Measurements from ENCODE around the gene UNC93B1.

Gene UNC93B1

DNA sequence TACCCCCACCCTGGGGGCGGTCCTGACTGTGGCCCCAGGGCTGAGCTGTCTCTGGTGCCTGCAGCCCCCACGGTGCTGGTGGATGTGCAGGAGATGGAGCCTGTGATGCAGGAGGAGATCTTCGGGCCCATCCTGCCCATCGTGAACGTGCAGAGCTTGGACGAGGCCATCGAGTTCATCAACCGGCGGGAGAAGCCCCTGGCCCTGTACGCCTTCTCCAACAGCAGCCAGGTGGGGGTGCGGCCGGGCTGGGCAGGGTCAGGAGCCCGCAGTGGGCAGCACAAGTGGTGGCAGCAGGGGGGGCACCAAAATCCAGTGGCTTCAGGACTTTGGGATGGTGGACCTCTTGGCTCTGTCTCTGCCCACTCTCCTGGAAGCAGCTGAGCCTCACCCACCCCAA lies 18.6 kb upstream of the UNC93B1 start:
- no peak for DNase-seq

DNA sequence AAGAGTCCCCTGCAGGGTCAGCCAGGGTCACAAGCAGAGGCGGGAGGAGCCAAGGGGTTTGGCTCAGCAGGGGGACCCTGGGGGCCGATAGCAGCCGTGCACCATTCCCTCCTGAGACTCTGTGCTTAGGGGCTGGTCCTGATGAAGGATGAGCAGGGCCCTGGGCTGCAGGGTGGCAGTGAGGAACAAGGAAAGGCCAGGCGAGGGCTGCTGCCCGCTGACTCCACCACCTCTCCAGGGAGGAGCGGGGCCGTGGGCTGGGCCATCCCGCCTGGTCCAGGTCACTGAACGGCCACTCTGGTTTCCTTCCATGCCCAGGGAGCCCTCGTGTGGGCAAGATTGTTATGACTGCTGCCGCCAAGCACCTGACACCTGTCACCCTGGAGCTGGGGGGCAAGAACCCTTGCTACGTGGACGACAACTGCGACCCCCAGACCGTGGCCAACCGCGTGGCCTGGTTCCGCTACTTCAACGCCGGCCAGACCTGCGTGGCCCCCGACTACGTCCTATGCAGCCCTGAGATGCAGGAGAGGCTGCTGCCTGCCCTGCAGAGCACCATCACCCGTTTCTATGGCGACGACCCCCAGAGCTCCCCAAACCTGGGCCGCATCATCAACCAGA lies 17.4 kb upstream of the UNC93B1 start:
- DNase-seq, result peak; percentile 86

DNA sequence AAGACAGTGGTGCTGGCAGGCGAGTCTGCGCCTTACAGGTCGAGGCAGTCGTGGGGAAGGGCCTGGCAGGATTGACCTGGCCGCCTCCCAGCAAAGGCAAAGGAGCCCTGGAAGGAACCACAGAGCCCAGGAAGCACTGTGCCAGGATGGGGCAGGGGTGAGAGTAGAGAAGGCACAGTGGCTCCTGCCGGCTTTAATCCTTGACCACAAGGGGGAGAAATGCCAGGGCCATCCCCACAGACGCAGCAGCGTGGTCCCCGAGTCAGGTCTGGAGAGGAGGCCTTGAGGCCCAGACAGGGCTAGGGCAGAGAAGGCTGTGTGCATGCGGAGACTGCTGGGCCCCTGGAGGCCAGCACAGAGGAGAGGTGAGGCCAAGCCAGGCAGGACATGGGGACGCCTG lies 16.7 kb upstream of the UNC93B1 start:
- peak; percentile 49 for DNase-seq

DNA sequence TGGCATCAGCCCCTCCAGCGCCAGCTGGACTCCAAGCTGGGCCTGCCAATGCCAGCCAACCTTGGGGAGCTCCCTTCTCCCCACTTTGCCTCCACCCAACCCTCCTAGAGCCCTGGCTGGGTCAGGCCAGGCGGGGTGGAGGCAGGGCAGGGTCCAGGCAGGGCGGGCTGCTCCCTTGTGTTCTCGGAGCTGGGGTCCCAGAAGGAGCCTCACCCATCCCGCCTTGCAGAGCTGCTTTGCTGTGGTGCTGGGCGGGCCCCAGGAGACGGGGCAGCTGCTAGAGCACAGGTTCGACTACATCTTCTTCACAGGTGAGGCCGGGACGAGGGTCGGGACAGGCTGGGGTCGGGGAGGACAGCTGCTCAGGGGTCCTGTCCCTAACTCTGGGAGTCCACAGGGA lies 15.6 kb upstream of the UNC93B1 start:
- no peak for DNase-seq

DNA sequence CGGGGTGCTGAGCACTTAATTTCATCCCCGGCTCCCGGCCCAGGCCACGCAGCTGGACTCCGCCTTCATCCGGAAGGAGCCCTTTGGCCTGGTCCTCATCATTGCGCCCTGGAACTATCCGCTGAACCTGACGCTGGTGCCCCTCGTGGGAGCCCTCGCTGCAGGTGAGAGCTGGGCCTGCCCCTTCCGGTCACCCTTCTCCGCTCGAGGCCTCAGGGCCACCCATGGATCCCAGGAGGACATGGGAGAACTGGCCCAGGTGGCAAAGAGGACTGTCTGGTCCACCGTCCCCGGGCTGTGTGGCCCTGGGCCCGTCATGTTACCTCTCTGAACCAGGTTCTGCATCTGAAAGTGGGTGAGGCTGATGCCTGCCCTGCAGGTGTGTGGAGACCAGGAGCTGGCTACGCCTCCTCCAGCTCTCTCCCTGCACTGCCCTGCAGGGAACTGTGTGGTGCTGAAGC lies 14.9 kb upstream of the UNC93B1 start:
- DNase-seq, result no peak

DNA sequence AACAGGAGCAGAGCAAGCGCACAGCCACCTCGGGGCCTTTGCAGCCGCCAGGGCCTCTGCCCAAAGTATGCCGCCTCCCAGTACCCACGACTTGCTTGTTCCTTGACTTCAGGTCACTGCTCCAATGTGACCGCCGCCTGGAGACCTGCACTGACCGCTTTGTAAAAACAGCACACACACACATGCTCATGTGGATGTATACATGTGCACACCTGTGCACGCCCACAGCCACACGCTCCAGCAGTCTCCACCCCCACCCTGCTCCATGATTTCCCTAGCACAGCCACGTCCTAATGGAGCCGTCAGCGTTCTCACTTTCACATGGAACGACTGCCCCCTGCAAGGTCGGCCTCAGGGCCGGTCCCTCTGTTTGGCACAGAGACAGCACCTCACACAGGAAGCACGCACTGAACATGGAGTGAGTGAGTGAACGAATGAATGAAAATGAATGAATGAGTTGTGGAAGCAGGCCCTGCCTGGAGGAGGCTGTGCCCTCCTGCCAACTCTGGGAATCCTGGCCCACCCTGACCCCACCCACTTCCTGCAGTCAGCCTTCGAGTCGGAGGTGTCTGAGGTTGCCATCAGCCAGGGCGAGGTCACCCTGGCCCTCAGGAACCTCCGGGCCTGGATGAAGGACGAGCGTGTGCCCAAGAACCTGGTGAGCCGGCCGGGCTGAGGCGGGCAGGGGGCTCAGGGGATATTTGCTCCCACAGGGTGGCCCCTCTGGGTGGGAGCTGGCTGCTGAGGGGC lies 14.3 kb upstream of the UNC93B1 start:
- DNase-seq, result no peak

DNA sequence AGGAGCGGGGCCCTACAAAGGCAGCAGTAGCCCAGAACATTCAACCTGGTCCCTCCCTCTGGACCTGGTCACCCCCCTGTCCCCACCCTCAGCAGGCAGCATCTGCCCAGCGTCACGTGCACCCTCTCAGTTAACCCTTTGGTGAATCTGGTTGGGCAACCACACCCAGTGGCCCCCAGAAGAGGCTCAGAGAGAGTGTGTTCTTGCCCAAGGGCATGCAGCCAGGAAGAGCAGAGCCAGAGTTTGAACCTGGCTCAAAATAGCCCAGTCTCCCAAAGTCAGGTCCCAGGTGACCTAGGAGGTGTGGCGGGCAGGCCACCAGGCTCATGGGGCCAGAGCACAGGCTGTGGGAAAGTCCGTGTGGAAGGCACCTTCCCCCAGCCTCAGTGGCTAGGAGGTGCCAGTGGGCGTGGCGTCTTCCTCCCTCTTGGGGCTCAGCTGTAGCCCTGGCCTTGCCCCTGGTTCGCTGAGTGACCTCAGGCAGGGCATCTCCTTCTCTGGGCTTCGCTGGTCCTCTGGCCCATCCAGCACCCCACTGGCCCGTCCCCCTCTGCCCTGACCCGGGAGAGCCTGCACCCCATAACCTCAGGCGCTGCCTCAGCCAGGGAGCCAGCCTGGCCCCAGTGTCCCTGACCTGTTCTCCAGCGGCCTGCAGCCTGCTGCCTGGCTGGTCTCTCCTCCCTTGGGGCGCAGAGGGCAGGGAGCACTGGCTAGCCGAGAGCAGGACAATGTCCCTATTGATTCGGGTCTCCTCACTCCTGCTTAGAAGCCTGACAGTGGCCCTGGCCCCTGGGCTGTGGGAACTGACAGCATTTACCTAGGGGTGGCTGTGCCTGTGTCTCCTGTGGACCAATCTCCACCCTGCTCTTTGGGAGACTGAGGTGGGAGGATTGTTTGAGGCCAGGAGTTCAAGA lies 13.3 kb upstream of the UNC93B1 start:
- DNase-seq, result no peak

DNA sequence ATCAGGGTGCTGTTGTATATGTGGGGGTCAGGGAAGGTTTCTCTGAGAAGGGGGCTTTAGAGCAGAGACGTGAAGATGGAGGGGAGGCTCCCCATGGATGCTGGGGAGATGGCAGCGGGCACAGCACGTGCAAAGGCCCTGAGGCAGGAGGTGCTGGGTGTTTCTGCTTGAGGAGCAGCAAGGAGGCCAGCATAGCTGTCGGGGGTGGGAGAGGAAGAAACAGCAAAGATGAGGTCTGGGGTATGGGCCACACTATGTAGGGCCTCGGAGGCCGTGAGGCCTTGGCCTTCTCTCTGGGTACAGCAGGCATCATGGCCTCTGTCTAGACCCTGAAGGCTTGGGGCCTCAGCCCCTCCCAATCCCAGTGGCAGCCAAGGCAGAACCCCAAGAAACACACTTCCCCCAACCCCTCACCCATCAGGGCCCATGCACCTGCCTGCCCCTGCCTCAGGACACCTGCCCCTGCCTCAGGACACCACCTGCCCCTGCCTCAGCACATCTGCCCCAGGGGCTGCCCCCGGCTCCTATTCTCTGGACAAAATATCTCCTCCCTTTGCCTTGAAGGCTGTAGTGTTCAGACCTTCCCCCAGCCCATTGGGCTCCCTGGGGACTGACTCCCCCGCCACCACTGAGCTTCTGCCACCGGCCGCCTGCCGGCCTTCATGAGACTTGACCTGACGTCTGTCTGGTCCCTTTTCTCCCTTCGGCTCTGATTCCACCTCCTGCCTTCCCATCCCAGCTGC lies 12.4 kb upstream of the UNC93B1 start:
- peak; percentile 49 for DNase-seq

DNA sequence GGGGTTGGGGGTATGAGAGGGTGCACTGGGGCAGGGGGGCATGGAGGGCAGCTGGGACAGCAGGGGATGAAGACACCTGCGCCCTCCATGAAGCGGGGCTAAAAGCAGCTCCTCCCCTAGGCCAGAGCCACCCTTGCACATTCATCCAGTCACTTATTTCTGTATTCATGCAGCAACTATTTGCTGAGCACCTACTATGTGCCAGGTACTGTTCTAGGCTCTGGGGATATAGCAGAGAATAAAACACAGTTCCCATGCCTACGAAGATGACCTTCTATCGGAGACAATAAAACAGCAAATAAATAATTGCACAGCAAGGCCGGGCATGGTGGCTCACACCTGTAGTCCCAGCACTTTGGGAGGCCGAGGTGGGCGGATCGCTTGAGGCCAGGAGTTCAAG lies 11.6 kb upstream of the UNC93B1 start:
- no peak for DNase-seq

DNA sequence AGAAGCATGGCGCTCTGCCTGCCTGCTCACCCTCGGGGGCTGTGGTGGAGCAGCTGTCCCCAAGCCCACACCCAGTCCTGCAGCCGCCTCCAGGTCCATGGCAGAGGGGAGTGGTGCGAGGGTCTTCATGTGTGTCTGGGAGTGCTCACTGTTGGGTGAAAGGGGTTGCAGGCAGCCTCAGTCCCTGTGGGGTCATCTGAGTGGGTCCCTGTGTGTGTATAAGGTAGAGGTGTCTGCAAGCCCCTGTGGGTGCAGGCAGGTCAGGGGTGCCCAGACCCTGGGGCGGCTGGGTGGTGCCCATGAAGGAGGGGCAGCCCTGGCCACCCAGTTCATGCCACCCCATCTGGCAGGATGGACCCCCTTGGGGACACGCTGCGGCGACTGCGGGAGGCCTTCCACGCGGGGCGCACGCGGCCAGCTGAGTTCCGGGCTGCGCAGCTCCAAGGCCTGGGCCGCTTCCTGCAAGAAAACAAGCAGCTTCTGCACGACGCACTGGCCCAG lies 11.1 kb upstream of the UNC93B1 start:
- DNase-seq, result no peak

DNA sequence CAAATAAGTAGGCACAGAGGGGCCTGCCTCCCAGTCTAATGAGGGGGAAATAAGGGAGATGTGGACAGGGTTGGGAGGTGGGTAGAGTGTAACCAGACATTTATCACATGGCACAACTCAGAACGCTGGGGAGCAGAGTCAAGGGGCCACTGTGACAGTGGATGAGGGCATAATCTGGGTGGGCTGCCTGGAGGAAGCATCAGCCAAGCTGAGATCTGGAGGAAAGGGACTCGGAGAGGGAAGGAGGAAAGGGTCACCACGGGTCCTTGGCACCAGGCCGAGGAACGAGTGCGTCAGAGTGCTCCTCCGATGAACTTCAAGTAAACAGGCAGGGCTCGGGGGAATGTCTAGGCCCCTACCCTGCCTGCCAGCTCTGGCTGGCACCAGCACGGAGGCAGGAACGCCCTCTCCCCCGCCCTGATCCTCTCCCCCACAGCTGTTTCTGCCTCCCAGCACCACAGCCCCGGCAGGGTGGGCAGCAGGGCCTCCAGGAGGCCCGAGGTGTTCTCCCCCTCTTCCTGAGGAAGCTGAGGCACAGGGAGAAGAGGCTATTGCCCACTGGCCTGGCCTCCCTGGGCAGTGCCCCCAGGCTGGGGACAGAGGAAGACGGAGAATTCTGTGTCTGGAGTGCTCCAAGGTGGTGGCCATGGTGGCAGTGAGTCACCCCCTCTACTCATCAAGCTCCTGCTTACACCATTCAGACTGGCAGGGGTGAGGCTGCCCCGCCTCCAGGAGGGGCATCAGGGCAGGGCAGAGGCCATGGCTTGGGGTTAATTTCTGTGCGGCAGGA lies 10.5 kb upstream of the UNC93B1 start:
- DNase-seq, result peak; percentile 75

DNA sequence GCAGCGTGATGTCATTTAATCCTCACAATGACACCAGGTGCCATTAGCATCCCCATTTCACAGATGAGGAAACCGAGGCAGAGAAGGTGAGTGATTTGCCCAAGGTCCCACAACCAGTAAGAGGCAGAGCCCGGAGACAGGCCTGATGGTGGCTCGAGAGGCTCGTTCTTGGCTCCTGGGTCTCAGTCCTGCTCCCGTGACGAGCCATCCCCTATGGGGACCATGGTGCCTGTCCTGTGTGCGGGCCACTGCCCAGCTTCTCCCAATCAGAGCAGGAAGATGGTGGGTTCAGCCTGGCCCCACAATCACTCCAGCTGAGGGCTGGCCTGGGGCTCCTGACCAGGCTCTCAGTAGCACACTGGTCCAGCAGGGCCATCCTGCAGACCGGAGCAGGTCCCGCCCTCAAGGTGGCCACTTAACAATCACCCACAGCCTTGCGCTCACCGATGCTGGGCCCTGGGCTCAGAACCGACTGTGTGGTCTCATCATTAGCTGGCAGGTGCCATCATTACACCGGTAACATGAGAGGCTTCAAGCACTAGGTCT lies 9.8 kb upstream of the UNC93B1 start:
- no peak for DNase-seq

DNA sequence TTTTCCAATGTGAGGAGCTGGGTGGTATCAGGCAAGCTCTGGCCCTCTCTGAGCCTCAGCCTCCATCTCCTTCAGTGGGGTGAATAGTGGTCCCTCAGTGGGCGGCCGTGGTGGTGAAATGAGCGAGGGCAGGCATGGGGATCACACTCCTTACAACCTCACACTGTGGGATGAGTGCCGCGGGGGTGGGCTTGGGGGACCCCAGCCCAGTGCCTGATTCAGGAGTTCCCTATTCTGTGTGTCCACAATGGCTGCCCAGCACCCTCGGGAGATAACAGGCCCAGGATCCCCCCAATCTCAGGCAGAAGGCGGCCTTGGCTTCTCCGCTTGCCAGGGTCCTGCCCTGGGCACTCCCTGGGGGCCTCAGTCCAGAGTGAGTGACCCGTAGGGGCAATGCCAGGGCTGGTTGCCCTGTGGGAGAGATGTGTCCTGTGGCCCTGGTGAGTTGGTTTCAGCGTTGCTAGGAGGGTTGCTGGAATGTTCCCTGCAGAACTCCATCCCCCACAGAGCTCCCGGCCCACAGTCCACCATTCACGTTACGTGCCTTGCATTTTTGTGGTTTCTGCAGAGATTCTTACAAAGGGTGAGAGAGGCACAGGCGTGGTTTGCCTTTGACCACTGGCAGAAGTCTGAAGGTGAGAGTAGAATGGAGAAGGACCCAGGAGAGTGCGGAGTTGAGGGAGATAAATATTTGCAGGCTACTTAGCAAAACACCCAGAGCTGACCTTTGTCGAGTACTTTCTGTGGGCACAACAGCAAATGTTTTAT lies 9.1 kb upstream of the UNC93B1 start:
- peak; percentile 49 for DNase-seq

DNA sequence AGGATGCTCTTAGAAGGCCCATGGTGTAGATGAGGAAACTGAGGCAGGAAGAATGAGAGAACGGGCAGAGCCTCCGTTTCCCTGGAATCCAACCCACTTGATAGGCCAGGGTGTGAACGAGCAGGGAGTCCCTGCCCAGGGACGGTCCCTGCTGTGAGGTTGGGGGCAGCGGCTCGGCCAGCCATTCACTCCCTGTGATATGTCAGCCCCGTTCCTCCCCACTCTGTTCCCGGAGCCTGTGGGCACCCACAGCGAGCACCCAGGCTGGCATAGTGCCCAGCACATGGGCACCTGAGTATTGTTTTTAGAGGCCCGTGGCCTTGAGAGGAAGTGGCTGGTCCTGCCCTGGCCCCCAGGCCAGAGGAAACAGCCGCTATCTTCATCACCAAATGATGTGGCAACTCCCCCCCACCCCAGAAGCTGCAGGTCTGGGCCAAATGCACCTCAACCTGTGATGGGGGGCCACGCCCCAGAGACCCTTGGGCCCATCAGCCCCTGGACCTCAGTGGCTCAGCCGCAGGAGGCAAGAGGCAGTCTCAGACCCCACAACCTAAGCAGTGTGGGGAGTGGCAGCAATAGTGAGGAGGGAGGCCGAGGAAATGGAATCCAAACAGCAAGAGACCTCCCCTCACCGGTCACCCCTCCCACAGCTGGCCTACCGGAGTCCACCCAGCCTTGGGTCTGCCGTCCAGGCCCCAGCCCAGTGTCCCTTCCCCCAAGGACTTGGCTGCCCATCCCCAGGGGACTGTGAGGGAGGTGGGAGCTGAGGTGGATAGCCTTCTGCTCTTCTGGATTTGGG lies 8.3 kb upstream of the UNC93B1 start:
- DNase-seq, result no peak

DNA sequence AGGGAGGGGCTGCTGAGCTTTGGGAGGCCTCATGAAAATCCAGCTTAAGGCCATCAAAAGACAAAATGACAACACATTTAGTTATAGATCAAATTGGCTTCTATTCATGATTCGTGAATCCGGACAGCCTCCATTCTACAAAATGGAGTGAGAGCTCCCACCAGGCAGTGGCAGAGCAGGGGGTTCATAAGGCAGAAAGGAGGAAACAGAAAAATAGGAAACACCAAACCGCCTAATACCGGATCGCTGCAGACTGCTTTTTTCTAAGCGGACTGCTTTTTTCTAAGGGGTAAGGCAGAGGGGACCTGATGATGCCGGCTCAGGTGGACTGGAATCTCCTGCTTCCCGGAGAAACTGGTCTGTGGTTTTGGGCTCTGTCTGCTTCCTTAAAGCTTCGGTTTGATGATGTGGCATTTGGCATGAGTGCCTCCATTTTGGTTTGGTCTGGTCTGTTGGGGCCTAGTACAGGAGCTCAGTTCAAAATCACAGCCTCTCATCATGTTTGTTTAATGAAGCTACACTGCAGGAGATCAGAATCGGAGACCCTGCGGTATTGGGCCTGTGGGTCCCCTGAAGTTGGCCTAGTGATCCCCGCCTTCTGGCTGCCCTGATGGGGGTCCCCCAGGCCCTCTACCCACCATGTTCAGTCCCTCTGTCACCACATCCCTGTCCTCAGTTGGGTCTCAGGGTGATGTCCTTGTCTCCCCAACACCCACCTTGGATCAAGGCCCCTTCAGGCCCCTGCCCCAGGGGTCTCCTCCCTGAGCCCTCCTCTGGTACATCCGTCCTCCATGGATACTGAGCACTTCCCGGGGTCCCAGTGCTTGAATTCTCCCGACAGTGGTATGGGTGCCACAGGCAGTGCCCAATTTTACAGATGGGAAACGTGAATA lies 7.4 kb upstream of the UNC93B1 start:
- no peak for DNase-seq

DNA sequence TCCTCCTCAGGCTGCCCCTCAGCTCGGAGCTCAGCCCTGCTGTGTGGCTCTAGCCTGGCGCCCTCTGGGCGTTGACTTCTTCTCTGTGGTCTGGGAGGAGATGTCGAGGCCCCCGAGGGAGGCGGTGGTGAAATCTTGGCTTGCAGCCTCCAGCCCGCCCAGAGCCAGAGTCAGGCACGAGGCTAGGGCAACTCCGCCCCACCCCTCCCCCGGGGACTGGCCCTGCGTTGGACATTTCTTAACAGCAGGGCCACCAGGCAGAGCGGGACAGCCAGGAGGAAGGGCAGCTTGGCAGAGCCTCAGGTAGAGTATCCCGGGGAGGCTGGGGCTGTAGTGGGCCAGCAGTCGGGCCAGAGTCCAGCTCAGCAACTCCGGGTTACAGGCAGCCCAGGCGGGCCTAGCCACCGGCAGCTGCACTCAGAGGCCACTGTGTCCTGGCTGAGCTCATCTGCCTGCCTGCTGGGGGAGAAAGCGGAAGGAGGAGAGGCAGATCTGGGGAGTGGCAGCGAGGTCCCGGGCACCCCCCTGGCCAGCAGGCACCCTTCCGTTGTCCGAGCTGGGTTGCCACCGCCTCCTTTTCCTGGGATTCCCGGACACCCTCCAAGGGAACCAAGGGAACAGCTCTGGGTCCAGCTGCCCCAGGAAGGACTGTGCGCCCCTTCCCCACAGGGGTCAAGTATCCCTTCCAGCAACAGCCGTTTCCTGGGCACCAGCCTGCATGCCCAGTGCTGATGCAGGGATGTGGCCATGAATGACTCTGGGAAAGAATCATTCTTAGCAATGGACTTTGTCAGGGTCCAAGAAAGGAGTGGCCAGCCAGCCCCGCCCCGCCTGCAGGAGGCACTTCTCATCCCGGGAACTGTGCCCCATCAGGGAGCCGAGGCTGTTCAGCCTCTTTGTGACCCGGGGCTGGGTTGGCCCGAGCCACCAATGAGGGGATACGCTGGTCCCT lies 6.5 kb upstream of the UNC93B1 start, which contains the start of gene ALDH3B1:
Gene ALDH3B1, plus strand, starts transcription at position 238 of the 952 bp plus-strand sequence. CDS start 4,971 bp downstream, outside the sequence.
- peak; percentile 51 for DNase-seq

DNA sequence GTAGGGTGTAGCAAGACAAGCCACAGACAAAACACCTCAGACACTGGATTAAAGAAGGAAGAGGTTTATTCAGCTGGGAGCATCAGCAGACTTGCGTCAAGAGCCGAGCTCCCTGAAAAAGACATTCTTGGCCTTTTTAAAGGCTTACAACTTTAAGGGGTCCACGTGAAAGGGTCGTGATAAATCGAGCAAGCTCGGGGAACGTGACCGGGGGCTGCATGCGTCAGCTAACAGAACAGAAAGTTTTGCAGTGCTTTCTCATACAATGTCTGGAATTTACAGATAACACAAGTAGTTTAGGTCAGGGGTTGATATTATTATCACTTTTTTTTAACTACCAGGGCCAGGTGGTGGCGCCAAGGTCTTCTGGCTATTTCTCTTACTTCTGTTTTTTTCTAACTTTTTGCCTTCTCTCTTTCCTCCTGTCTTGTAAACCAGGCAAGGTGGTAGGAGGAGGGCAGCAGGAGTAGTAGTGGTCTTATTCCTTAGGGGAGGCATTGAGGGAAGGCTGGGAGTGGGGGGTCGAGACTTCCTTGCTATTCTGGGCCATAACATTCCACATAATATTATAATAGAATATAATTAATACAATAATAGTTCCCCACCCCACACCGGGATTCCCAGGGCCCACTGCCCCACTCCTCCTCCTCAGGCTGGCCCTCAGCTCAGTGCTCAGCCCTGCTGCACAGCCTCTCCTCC lies 5.6 kb upstream of the UNC93B1 start:
- DNase-seq, result peak; percentile 51
